Activated T-cell treated with anti-CD3 and anti-CD28 coated beads for 48 hours (primary cell): ENCODE measurements around the gene SEMA3B.
A peak's percentile ranks its signal among the peaks of the same experiment; 100 is the strongest.
"Not testable (repeated sequence)": the region's sequence is repeated elsewhere in the genome, so short reads cannot be mapped to it uniquely, and the experiment has no call there.

Experiments
- DNase-seq: peaks from one replicate; pipeline ENCODE4 v3.0.0-alpha.2; 2020; ENCODE audit warnings: low read depth

SEMA3B gene

GRCh38 chr3:50258979-50259378 is 10.0 kb upstream of the SEMA3B start:
- DNase-seq, result no peak

DNA sequence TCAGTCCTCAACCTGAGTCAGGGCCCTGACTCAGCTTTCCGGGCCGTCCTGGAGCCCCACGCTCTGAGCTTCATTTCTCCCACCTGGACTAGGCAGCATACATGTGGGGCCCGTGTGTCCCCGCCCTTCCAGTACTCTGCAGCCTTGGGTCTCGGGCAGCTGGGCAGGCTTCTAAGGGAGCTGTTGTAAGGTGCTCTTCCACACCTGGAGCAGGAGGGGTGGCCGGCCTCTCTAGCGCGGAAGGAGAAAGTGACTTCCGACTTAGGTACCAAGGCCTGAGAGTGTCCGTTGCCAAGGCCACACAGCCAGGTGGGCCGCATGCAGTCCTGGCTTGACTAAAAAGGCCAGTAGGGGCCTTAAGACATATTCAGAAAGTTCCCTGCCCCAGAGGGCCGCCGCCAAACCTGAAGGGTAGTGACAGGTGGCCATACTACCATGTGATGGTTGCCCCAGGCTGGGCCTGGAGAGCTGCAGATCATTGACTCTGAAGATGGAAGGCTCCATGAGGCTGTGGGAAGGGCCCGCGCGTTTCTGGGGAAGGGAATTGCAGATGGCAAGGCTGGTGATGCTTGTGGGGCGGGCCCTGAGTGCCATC is 9.4 kb upstream of the SEMA3B start:
- no peak for DNase-seq

DNA sequence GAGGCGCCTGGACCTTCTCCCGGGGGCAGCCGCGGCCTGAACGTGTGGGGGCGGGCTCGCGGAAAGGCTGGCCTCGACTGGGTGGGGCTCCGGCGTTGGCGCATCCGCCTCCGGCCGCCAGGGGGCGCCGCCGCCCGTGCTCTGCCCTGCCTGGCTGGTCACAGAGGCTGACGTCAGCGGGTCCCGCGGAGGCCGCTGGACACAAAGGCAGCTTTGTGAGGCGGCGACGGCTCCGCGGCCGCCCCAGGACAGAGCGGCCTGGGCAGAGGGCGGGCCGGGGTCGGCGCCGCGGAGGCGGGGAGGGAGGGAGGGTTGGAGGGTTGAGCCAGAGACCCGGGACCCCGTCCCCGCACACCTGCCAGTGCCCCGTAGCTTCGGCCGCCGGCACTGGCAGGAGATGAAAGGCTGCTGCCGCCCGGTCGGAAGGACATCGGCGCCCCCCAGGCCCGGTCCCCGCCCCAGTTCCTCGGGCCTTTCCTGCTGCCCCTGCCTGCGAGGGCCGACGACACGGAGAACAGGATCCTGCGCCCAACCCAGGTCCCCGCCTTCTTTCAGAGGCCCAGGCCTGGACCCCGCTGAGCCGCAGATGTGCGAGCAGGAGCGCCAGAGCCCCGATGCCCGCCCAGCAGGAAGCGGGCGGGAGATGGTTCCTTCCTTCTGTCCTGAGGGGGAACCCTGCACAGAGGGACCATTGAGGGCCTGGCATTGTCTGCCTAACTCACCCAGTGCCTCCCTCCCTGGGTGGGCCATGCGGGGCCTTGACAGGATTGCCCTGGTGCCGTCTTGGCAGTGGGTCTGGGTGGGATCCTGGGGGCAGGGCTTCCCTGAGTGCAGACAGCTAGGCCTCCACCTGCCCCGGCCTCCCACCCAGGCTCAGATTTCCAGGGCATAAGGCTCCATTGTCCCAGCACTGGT is 8.7 kb upstream of the SEMA3B start:
- DNase-seq, result peak; percentile 89

GRCh38 chr3:50260942-50261441 is 8.0 kb upstream of the SEMA3B start:
- DNase-seq, result no peak

DNA sequence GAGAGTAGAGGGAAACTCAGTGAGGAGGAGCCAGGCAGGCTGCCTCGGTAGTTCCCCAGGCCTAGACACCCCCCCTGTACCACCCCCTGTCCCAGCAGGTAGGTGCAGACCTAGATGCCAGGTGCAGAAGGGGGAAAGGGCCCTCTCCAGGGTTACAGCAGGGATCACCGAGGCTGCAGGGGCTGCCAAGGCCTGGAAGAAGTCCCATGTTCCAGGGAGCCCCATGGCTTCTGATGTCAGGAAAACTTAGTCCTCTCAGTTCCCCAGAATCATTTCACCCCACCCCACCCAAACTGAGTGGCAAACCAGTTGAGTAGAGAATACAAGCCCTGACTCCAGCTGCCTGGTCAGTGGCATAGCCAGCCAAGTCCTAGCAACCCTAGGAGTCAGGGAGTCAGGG is 7.4 kb upstream of the SEMA3B start:
- no peak for DNase-seq

- DNase-seq, result not testable (repeated sequence)
These were observed 6.7 kb upstream of the SEMA3B start for GRCh38 chr3:50262200-50262599.

GRCh38 chr3:50262778-50263177 is 6.2 kb upstream of the SEMA3B start:
- DNase-seq, result no peak

DNA sequence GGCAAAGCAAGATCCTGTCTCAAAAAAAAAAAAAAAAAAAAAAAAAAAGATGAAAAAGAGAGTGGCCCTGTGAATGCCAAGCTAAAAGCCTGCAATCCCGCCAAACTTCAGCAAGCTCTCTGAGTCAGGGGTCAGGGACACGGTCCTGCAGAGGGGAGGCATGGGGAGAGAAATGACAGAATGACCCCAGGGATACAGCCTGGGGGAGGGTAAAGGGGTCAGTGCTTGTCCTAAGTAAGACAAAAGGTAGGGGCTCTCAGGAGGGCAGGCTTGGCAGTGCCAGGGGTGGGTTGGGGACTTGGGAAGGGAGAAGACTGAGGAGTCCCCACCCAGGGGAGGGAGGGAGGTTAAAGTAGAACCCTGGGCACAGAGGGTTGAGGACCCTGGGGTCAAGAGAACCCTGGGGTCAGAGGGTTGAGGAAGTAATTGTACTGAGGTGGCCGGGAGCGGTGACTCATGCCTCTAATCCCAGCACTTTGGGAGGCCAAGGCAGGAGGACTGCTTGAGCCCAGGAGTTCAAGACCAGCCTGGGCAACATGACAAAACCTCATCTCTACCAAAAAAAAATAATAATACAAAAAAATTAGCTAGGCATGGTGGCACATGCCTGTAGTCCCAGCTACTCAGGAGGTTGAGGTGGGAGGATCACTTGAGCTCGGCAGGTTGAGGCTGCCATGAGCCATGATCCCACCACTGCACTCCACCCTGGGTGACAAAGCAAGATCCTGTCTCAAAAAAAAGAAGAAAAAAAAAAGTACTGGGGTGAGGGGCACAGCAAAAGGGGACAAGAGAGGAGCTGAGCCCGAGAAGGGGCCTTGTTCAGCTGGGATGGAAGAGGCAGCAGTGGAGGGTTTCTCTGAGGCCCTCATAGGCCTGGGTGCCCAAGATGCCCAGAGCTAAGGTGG is 5.2 kb upstream of the SEMA3B start:
- no peak for DNase-seq

- DNase-seq, result no peak
These were observed 4.5 kb upstream of the SEMA3B start for GRCh38 chr3:50264383-50264963.

DNA sequence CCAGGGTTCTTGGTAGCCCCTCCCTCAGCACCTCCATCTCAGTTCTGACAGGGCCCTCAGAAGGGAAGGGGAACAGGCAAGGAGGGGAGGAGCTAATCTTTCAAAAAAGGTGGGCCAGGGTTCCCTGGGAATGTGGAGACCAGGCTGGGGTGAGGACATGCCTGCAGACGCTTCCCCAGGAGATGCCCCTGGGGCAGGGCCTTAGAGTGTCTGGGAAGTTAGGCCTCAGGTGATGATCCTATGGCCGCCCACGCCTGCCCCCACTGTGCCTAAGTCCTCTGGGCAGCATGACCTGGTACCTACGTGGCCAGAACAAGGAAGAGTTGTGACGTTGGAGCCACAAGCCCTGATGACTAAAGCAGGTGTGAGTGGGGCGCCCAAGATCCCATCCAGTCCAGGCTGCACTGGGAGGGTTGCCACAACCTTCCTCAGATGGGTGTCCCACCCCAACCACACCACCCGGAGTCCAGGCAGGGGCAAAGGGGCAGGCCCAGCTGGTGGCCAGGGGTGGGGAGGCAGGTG is 3.9 kb upstream of the SEMA3B start:
- DNase-seq, result no peak

- no peak for DNase-seq
These were observed 3.4 kb upstream of the SEMA3B start for GRCh38 chr3:50265571-50265970.

DNA sequence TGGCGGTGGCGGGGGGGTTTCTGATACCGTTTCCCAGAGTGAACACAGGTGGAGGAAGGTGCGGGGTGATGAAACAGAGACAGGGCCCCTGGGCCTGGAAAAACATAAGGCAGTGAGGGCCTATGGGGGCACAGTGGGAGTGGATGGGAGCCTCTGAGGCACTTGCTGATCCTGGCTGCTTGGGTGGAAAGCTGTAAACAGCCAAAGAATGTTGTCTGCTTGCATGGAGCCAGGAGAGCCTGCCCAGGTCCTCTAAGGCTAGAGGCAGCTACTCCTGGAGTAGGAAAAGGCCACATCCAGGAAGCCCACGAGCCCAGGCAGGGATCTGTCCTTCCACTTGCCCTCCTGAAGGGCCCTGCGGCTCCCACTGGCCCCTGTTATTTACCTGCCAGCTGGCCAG is 2.9 kb upstream of the SEMA3B start:
- DNase-seq, result no peak

DNA sequence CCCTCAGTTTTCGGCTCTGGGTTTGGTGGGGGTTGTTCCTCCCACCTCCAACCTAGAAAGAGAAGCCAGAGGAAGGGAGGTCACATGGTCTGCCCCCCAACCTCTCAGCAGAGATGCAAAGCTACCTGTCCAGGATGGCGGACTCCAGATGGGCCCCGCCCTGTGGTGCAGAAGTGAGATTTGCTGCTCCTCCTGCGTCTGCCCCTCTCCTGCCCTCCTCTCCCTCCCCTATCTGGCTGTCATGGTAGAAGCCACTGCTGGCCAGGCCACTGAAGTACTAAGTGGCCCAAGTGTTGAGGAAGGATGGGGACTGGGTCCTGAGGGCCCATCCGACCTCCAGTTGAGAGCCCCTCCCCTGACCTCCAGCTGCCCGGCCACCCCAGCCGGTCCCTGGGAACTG is 2.1 kb upstream of the SEMA3B start:
- DNase-seq, result no peak

DNA sequence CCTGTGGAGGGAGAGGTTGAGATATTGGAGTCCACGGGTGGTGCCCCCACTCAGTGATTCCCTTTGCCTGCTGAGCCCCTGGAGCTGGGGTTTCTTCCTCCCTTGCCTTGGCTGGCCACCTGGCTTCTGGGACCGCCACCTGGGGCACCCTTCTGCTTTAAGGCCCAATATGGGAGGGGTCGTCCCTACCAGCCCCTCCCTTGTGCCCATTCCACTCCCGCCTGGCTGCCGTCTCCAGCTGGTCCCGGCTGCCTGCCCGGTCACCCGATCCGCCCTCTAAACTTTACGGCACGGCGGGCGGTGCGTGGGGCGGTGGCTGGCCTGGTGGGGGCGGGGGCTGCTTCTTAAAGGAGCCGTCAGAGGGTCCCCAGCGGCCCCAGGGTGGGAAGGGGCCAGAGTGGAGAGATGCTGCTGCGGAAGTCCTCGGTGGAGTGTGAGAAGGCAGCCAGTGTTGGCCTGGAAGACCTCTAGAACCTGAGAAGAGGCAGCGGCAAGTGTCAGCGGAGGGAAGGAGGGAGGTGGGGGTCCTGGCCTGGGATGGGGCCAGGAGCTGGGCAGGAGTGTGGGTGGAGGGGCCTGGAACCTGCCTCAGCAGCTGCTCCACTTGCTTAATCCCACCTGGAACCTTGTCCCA is 1.6 kb upstream of the SEMA3B start:
- no peak for DNase-seq

DNA sequence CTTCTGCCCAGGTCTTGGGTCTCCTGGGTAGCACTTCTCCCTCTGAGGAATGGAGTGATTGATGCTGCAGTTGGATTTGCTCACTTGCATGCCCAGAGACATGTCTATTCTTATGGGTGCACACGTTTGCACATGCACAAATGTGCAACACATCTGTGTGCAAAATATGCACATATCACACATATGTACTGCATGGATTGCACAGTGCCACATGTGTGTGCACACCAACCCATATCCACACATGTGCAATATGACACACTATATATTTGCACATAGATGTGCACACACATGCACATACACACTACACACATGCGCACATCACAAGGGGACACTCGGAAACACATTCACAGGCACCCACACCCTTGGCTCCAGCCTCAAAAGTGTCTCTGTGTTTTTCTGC is 671 bp upstream of the SEMA3B start:
- DNase-seq, result no peak

GRCh38 chr3:50269460-50269859 is 513 bp downstream of the SEMA3B start:
- DNase-seq, result no peak

- no peak for DNase-seq
These were observed 1.0 kb downstream of the SEMA3B start for GRCh38 chr3:50269977-50270413.

- DNase-seq, result no peak
These were observed 1.7 kb downstream of the SEMA3B start for GRCh38 chr3:50270422-50271224.

GRCh38 chr3:50271314-50271936 is 2.5 kb downstream of the SEMA3B start:
- DNase-seq, result no peak

- DNase-seq, result not testable (repeated sequence)
These were observed 3.6 kb downstream of the SEMA3B start for GRCh38 chr3:50272538-50272910.
